DOHH2 (cell line): ENCODE results near the gene ELOVL2.

Source experiments
- H3F3A ChIP-seq: fragments of 200-600 bp; sonication (generic), shearing (Covaris generic); 2 replicates; pipeline ENCODE4 v1.6.0; 2016; ENCODE audit warnings: antibody characterized with exemption, mild to moderate bottlenecking; ENCODE audit not compliant: control insufficient read depth, insufficient read depth
- H3K27ac ChIP-seq: fragments of 200-600 bp; sonication (generic); 2 replicates; pipeline ENCODE4 v1.5.1; 2014; ENCODE audit warnings: low read depth, mild to moderate bottlenecking, low read length, moderate library complexity
- H3K27me3 ChIP-seq: fragments of 200-600 bp; sonication (generic); 2 replicates; pipeline ENCODE4 v1.6.1; 2014; ENCODE audit warnings: mild to moderate bottlenecking, low read length, mixed read lengths; ENCODE audit not compliant: control insufficient read depth
- H3K36me3 ChIP-seq: fragments of 200-600 bp; sonication (generic); 2 replicates; pipeline ENCODE4 v1.6.1; 2014; ENCODE audit warnings: mild to moderate bottlenecking, low read length, moderate library complexity, mixed read lengths; ENCODE audit not compliant: control insufficient read depth
- H3K4me1 ChIP-seq: fragments of 200-600 bp; sonication (generic); 2 replicates; pipeline ENCODE4 v1.6.1; 2014; ENCODE audit warnings: mild to moderate bottlenecking, low read length, mixed read lengths; ENCODE audit not compliant: control insufficient read depth
- H3K4me2 ChIP-seq: fragments of 200-600 bp; sonication (generic); 2 replicates; pipeline ENCODE4 v1.6.0; 2014; ENCODE audit warnings: mild to moderate bottlenecking, low read length, moderate library complexity
- H3K4me3 ChIP-seq: fragments of 200-600 bp; sonication (generic); 2 replicates; pipeline ENCODE4 v1.5.1; 2014; ENCODE audit warnings: mild to moderate bottlenecking, low read length, mixed read lengths
- H3K79me2 ChIP-seq: fragments of 200-600 bp; sonication (generic); 2 replicates; pipeline ENCODE4 v1.6.1; 2014; ENCODE audit warnings: mild to moderate bottlenecking, low read length, mixed read lengths; ENCODE audit not compliant: control insufficient read depth
- H3K9me2 ChIP-seq: fragments of 200-600 bp; sonication (generic); replicated peaks from 2 replicates; pipeline ENCODE4 v1.6.1; 2014; ENCODE audit warnings: mild to moderate bottlenecking, low read length, mixed read lengths; ENCODE audit not compliant: control insufficient read depth
- H3K9me3 ChIP-seq: fragments of 200-600 bp; sonication (generic); 2 replicates; pipeline ENCODE4 v1.6.1; 2014; ENCODE audit warnings: antibody characterized with exemption, low read length, mixed read lengths; ENCODE audit not compliant: control insufficient read depth, insufficient read depth
- H4K20me1 ChIP-seq: fragments of 200-600 bp; sonication (generic); 2 replicates; pipeline ENCODE4 v1.6.0; 2014; ENCODE audit warnings: low read depth, mild to moderate bottlenecking, antibody characterized with exemption, low read length, moderate library complexity; ENCODE audit not compliant: control insufficient read depth, insufficient read depth
- CTCF ChIP-seq: fragments of 200-600 bp; sonication (generic); IDR thresholded peaks from one replicate; pipeline ENCODE4 v1.5.1; 2014; ENCODE audit warnings: antibody characterized with exemption, mild to moderate bottlenecking, low read depth, low read length; ENCODE audit not compliant: poor library complexity, severe bottlenecking
- EZH2phosphoT487 ChIP-seq: fragments of 200-600 bp; sonication (generic); IDR thresholded peaks from 2 replicates; pipeline ENCODE4 v1.6.1; 2017; ENCODE audit warnings: borderline replicate concordance, mild to moderate bottlenecking, antibody characterized with exemption, low read length, moderate library complexity, mixed read lengths

ELOVL2 gene

DNA sequence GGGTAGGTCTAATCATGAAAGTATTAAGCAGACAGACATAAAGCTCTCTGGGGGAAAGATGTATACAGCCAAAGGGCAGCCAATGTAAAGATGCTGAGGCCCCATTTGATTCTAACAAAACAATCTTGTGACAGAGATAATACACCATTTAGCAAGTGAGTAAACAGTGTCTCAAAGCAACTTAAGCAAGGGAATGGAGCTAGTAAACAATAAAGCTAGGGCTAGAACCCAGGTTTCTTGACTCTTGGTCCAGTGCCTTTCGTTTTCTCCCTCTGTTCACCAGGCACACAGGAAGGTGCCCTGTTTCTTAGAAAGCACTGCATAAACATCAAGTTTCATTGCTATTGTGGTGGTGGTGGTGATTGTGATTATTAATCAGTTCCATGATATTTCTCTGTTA is 5.1 kb downstream of the ELOVL2 start:
- Histone ChIP-seq H3K4me1 (peaks cover 13% of the 10 kb centered on the region), H3K9me3 (no peaks in the 10 kb centered on the region), H3K9me2 (no peaks in the 10 kb centered on the region), H3K79me2 (no peaks in the 10 kb centered on the region), H3K27ac (no peak overlapping the region), H4K20me1 (no peaks in the 10 kb centered on the region), H3K27me3 (peaks cover 49% of the 10 kb centered on the region), H3K4me3 (no peak overlapping the region), H3F3A (peaks cover 5% of the 10 kb centered on the region; the same call in 1 of the 2 replicates), H3K4me2 (no peak overlapping the region), H3K36me3 (no peaks in the 10 kb centered on the region)
- TF ChIP-seq EZH2phosphoT487, result no peak
- TF ChIP-seq CTCF, result no peak

DNA sequence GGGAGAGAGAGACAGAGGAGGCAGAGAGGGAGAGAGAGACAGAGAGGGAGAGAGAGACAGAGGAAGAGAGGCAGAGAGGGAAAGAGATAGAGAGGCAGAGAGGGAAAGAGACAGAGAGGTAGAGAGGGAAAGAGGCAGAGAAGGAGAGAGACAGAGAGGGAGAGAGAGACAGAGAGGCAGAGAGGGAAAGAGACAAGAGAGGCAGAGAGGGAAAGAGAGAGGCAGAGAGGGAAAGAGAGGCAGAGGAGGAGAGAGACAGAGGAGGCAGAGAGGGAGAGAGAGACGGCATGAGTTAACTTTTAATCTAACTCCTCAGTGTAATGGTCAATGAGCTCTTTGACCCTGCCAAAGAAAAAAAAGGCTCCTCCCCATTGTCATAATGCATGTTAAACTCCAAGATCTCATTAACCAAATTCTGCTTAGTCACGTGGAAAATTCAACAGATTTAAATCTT is 7.1 kb downstream of the ELOVL2 start:
- Histone ChIP-seq H3K36me3 (no peaks in the 10 kb centered on the region), H3K4me3 (no peak overlapping the region), H3K9me2 (no peaks in the 10 kb centered on the region), H3K27me3 (peaks cover 41% of the 10 kb centered on the region), H3F3A (no peaks in the 10 kb centered on the region), H3K9me3 (no peaks in the 10 kb centered on the region), H3K27ac (no peak overlapping the region), H3K4me1 (no peaks in the 10 kb centered on the region), H4K20me1 (no peaks in the 10 kb centered on the region), H3K79me2 (no peaks in the 10 kb centered on the region), H3K4me2 (no peak overlapping the region)
- TF ChIP-seq CTCF, result no peak
- TF ChIP-seq EZH2phosphoT487, result no peak

GRCh38 chr6:11036351-11036740 is 7.8 kb downstream of the ELOVL2 start:
- H3K79me2 ChIP-seq, result no peaks in the 10 kb centered on the region
- no peak for TF ChIP-seq CTCF
- no peak for TF ChIP-seq EZH2phosphoT487
- H3K4me3 ChIP-seq, result no peak overlapping the region
- no peaks in the 10 kb centered on the region for H4K20me1 ChIP-seq
- no peaks in the 10 kb centered on the region for H3F3A ChIP-seq
- no peaks in the 10 kb centered on the region for H3K9me2 ChIP-seq
- no peak overlapping the region for H3K4me2 ChIP-seq
- peaks cover 43% of the 10 kb centered on the region for H3K27me3 ChIP-seq
- no peak overlapping the region for H3K27ac ChIP-seq
- H3K36me3 ChIP-seq, result no peaks in the 10 kb centered on the region
- H3K4me1 ChIP-seq, result no peaks in the 10 kb centered on the region
- no peaks in the 10 kb centered on the region for H3K9me3 ChIP-seq
